Cardiac septum (tissue), 1 donor: ENCODE results near the gene TBC1D3B. TPM values are rescaled to one million over a fixed set of nuclear protein-coding genes. Genes with fewer than 3 reads are reported as not detected.
"Not testable (repeated sequence)": the region's sequence is repeated elsewhere in the genome, so short reads cannot be mapped to it uniquely, and the experiment has no call there.

Experiments used
- DNase-seq: peaks from one replicate; pipeline ENCODE4 v3.0.0-alpha.2; 2020; ENCODE audit warnings: low spot score
- intact Hi-C: fragments of 100-400 bp; cut with DNase I; formaldehyde crosslinking; loops from one replicate; pipeline ENCODE4 v1.14.0; 2022
- total RNA-seq: library from RNA; stranded (reverse); fragmentation: NEBNext Ultra II Directional; extraction: Animal tissue kit (Norgen Biotek cat#: 25700); gene quantifications from one replicate; pipeline ENCODE4 v1.2.1, GENCODE V29; 2021
- donor health status: DM: no; HTN: no; CAD: no.

Gene TBC1D3B
- total RNA-seq, 1 donor from 2014 or later = 3.3 TPM

DNA sequence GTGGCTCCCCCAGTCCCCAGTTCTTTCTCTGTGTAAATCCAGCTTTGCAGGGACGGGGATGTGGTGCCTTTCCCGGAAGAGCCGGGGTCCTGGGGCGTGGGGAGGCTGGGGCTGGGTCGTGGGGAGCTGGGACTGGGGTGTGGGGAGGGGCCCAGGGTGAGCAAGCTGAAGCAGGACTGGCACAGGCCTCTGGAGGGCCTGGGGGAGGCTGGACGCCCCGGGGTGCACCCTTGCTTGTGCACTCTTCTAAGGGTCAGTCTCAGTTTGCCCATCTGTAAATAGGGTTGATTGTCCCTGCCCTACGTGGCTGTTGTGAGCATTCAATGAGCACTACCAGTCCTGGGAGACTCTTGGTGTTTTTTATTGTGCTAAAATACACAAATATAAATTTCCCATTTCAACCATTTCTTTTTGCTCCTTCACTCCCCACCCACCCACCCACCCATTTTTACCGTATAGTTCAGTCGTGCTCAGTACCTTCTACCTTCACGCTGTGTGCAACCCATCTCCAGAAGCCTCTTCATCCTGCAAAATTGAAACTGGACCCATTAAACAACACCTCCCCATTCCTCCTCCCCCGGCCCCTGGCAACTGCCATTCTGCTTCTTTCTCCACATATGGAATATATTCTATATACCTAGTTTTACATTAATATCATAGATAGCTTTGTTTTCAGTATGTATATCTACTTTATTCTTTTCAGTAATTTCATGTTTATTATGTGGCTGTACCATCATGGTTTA, 7.8 kb upstream of the TBC1D3B start:
- DNase-seq = no peak
- intact Hi-C loops = loop anchor here (10.0 kb wide), 1 partner anchor 69 kb away; no protein-coding TSS in a partner anchor

DNA sequence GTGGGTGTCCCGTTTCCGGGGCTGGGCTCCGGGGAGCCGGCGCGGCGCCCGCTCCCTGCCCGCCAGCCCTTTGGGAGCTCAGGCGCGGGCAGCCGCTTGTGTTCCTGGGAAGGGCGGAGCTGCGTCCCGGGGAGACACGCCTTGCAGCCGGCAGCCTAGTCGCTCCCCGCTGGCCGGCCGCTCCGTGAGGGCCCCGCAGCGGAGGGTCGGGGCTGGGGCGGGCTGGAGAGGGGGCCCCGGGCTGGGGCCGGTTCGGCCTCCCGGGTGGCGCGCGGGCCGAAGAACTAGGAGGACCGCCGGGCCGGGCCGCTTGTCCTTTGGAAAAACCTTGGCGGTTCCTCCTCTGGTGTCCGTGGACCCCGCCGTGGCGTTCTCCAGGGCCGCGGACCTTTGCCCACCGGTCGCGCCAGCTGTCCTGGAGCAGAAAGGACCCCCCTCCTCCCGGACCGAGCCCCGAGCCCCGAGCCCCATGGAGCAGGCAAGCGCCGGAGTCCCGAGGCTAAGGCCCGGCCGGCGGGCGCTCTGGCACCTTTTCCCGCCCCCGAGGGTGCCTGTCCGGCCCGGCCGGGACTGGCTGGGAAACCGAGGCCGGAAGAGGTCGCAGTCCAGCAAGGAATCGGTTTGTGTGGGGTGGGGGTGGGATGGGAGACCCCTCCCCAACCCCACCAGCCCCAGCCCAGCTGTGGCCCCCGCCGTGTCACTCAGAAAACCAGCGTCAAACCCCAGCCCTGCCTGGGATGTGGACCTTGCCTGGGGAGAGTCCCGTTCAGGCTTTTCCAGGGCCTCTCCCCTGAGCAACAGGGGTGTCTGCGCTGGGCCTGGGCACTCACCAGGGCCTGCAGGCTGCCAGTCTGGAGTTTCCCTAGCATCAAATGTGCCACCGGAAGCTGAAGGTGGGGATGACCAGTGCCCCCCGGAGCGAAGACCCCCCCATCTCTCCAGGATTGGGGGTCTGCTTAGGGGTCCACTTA, 6.8 kb upstream of the TBC1D3B start:
- intact Hi-C loops = loop anchor here (10.0 kb wide), 1 partner anchor 68 kb away; no protein-coding TSS in a partner anchor
- DNase-seq = no peak

DNA sequence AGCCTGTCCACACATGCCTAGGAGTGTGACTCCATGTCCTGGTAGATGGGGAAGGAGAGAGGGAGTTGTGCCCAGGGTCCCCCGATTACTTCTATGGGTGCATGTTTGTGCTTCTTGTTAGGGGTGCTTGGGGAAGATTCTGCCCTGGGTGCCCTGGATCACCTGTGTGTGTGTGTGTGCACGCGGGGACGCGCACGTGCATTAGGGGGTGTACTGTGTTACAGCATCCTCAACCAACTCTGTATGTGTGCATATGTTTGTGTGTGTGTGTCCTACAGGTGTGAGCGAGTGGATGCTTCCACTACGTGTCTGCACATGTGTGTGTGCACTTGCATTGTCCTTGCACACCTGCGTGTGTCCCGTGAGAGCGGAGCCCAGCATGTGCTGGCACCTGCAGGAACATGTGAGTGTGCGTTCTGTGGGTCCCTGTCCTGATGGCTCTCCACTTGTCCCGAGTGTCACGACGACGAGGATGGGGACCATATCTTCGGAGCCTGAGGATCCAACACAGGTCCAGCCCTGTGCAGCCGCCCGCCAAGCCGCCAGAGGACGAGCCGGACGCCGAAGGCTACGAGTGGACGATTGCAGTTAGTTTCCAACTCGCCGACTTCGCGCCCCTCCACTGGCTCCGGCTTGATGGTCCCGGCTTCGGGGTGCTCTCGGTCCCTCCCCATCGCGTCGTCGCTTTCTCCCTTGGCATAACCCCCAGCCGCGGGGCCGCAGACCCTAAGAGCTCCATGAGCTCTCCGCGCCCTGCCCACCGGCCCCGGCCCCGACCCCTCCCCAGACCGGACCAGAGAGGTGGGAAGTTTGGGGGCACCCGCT, 6.0 kb upstream of the TBC1D3B start:
- intact Hi-C loops = loop anchor here (10.0 kb wide), 1 partner anchor 68 kb away; no protein-coding TSS in a partner anchor
- DNase-seq = no peak

DNA sequence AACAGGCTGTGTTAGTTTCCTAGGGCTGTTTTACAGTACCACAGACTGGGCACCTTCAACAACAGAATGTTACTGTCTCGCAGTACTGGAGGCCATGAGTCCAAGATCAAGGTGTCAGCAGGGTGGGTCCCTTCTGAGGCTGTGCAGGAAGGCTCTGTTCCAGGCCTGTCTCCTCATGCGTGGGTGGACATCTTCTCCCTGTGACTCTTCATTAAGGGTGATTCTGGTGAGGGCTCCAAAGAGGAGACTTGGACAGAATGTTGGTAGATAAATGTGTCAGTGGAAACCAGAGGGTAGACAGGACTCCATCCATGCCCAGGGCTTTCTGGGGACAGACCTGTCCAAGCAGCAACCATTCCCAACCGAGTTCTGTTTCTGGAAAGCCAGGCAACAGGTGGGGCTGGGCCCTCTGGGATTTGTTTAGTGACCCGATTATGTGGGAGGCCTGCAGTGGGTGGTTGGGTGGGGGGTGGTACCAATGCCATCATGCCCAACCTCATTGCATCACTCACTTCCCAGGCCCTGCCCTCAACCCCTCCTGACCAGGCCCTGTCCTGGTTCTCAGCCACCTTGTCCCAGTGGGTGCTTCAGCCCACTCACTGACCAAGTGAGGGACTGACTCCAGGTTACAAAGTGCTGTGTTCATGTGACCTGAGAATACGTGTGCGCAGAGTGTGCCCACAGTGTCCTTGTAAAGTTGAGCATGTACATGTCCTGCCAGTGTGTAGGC, 5.2 kb upstream of the TBC1D3B start:
- not testable (repeated sequence) for DNase-seq
- intact Hi-C loops = loop anchor here (10.0 kb wide), 1 partner anchor 67 kb away; no protein-coding TSS in a partner anchor

DNA sequence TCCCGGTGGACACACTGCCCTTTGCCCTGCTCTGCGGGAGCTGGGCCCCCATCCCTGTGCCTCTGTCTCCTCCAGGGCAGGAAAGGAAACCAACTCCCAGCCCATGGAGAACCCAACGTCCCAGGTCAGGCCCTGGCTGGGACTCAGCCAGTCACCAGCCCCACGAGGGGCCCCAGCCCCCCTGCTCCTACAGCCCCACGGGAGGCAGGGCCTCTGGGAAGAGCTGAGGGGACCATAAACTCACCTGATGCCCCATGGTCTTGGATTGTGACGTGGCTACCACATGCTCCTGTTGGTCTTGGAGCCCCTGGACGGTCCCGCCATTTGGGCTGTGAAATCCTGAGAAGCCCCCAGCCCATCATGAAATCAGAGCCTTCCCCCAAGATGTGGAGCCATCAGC, 7.6 kb downstream of the TBC1D3B start:
- DNase-seq, intact Hi-C loops: not testable (repeated sequence)

DNA sequence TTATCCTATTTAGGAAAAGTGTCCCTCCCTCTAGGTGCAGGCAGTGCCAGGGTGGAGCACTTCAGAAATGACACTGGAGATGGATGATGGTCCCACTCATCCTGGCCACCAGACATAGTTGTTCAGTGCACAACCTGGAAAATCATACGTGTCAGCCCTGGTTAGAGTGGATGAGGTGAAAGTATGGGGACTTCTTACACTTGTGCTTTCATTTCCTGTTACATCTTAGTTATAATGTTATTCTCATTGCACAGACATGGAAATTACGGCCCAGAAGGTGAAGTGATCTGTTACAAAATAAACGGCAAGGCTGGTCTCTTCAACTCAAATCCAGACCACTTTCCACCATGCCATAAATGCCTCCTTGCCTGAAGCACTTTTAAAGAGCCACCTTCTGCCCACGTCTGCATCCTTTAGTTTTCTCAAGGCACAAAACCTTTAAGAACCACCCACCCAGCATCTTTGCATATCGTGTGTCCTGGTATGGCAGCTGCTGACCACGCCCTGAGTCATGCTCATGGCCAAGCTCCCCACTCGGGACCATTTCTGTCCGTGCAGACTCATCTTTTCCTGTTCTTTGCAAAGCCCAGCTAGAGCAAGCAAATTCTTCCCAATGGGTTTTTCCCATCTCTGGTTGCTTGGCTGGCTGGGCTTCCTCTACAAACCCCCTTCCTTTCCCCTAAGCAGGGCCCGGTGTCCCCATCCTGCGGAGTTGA, 22.4 kb downstream of the TBC1D3B start:
- intact Hi-C loops = no loop called here
- no peak for DNase-seq

DNA sequence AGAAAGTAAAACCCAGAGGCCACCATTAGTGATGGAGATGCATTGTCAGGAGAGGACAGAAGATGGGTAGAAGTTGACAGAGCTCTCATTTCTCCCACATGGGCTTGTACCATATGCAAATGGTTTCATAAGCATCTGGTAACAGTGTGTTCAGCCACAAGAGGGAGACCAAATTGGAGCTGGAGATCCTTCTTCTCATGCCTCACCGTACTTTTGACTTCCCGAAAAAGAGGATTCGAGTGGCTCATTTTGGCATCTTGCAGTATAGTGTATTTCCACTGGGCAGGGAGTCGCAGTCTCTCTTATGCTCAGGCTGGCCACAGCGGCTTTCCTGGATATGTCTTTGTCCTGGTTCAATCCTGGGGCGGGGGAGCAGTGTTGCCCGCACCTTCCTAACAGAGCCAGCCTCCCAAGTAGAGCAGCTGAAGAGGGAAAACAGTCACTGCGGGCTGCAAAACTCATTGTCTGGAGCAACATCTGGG, 23.8 kb downstream of the TBC1D3B start:
- DNase-seq = no peak
- intact Hi-C loops = no loop called here

DNA sequence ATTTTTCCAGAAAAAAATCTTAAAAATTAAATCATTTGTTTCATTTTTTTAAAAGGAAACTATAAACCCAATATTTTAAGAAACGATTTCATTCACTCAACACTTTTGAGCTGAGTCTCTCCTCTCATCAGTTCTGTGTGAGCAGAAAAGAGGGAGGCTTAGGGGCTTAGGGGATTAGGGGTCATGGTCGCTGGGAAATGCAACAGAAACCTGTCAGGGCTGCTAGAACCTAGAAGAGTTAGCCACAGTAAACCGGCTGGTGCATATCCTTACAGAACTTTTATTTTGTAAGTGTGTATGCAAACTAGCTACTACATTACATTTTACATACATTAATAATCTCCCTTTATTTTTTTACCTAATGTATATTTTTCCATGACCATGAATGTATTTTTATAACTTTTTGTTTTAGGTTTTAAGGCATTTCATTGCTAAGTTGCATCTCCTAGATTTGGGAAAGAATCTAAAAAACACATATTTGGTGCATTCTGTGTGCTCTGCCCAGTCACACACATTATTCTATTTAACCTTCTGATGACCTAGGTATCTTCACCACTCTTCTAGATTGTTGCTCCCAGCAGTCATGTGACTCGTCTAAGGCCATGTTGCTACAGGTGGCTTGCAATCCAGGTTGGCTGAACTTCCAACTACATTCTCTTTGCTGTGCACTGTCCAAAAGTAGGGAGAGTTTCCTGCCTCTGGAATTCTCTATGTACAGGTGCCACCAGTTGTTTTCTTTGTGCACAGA, 24.4 kb downstream of the TBC1D3B start:
- no peak for DNase-seq
- intact Hi-C loops = no loop called here

DNA sequence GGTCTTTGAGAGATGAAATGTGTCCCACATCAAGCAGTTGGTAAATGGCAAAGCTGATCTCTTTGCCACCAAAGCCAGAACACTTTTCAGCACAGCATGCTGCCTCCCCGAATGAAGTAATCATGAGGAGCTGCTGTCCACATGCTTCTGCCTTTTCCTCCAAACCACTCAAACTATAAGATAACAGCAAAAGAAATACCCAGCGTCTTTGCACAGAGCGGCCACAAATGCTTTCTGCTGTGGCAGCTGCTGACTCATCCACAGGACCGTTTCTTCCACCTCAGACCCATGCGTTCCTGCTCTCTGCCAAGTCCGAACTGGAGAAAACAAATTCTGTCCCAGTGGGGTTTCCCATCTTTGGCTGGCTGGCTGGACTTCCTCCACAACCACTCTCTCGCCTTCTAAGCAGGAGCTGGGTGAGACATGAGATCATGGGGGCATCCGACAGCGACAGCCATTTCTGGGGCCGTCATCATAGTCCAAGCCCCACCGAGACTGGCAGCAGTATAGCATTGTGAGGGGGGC, 27.1 kb downstream of the TBC1D3B start:
- DNase-seq = no peak
- intact Hi-C loops = loop anchor here (1.0 kb wide), 1 partner anchor 179 kb away; no protein-coding TSS in a partner anchor

DNA sequence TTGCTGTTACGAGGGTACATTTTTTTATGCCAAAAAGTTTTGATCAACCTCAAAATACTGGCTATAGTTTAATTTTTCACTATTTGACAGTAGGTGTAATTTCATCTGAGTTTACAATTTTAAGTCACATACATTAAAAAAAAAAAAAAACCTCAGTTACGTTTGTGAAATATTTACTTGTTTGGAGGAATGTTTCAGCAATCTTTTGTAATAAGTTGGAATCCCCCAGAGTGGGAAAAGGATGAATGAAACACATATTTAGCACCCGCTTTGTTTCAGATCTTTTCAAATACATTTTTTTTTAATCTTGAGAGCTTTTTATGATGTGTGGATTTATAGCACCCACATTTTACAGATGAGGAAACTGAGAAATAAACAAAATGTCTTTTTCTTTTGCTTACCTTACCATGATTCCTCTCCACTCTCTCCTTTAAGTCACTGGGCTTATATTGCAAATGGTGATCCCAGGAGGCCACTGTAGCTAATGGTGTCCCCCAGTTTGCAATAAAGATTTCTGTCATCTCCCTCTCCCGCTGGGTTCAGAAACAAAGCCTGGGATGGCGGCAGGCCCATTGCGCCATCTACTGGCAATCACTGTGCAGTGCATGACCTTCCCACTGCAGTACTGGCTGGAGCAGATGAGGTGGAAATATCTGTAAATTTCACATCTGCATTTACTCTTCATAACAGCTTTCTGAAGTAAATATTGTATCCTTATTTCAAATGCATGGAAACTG, 27.7 kb downstream of the TBC1D3B start:
- intact Hi-C loops = loop anchor here (1.0 kb wide), 1 partner anchor 178 kb away; no protein-coding TSS in a partner anchor
- peak; percentile 92 for DNase-seq

DNA sequence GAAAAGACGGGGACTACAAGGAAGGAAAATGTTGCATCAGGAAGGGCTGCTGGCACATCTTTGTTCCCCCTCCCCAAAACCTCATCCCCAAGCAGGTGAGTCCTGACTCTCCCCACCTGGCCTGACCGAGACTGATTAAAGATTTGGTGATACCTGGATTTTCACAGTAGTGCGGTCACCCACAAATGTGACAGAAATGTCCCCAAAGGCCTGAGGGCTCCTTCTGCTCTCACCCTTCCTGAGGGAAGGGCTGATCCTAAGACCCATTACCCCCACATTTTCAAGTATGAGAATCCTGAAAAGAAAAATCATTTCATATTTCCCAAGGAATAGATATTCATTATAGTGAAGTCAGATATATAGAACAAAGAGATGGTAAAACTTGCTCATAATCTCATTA, 28.8 kb downstream of the TBC1D3B start:
- no peak for DNase-seq
- intact Hi-C loops = no loop called here

DNA sequence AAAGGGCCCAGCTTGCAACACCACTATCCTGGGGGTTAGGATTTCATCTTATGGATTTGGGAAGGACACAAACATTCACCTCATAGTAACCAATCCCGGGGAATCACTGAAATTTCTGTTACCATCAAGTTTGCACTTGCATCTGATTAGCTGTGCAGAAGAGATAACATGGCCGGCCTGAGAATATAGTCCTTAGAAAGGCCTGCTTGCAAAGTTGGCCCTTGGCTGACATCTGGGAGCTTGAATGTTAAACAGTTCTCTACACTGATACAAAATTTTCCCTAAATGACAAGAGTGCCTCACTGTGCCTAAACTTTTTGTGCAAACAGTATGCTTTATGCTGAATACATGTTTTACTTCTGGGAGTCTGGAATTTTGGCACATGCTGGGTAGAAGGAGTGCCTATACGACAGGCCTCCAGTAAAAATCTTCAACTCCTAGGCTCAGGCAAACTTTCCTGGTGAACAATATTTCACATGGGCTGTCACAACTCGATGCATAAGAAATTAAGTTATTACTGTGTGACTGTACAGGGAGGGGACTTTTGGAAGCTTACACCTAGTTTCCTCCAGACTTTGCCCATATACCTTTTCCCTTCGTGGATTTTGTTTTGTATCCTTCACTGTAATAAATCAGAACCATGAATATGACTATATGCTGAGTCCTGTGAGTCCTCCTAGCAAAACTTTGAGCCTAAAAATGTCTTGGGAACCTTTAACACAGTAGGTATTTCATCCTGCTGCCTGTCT, 31.3 kb downstream of the TBC1D3B start:
- DNase-seq = no peak
- intact Hi-C loops = no loop called here

DNA sequence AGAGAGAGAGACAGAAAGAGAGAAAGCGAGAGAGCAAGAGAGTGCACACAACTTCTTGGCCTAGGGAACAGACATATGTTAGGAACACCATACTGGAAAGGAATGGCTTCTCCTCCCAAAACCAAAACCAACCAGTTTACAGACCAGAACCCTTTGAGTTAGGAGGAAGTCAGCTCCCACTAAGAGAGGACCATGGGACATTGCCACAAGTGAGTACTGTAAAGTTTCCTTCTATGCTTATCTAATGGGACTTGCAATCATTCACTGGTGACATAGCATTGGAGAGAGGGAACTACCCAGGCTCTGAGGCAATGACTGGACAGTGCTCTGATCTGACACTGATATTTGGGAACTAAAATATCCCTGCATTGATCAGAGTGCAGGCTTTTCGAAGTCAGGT, 32.4 kb downstream of the TBC1D3B start:
- DNase-seq = no peak
- intact Hi-C loops = no loop called here

DNA sequence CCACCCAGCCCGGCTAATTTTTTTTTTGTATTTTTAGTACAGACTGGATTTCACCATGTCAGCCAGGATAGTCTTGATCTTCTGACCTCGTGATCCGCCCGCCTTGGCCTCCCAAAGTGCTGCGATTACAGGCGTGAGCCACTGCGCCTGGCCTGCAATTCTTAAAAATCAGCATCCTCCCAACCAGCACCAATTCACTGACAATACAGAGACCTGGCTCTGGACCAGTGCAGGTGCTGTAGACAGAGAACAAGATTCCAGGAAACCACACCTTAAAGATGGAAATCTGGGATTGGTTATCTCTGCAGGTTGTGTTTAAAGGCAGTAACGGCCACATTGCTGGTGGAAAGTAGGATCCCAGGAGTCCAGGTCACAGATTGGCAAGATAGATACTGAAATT, 33.6 kb downstream of the TBC1D3B start:
- intact Hi-C loops = no loop called here
- no peak for DNase-seq

DNA sequence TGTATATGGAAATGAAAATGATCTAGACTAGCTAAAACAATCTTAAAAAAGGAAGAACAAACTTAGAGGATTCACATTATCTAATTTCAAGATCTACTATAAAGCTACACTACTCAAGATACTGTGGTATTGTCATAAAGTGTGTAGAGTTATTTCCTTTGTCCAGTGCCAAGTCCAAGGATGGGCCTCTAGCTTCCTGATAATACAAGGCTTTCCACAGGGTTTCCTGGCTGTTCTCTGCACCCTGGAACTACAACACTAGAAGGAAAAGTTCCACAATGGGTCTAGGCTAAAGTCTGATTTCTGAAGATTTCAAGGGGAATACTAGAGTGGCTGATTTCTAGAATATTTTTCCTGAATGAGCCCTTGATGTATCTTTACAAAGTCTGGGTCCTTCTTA, 34.2 kb downstream of the TBC1D3B start:
- no peak for DNase-seq
- intact Hi-C loops = no loop called here

DNA sequence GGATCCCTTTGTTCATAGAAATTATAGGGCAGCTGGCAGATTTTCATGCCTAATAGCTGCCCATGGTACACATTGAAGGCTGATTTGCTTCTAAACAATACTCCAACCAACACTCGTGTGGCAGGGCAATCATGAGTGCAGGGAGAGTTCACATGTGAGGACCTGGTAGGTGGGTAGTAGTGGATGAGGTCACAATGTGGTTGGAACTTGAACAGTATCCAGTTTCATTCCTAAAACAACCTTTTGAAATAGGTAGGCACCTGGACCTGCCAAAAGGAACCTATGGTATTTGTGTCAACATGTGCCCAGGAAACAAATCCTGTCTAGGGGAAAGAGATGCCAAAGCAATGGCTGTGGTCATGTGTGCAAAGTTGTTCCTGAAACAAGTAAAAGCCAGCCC, 40.0 kb downstream of the TBC1D3B start:
- intact Hi-C loops = no loop called here
- no peak for DNase-seq
